PC-3 (cell line): ENCODE results near the gene HS2ST1. TPM values are rescaled to one million over a fixed set of nuclear protein-coding genes. Genes with fewer than 3 reads are reported as not detected.

ENCODE experiments used
- ATAC-seq: fragments of 200-7000 bp; cut with Tn5 transposase; 2 replicates; pipeline ENCODE4 v1.9.1; 2020; ENCODE audit warnings: mild to moderate bottlenecking, moderate library complexity
- BruUV-seq: library from RNA; stranded (reverse); fragments of 400-500 nt; replicated peaks from 2 replicates; lab custom pipeline; 2021; lab: Mats Ljungman, UMichigan
- CTCF ChIA-PET: fragments of 300-600 bp; sonication (Branson Sonifier 250); formaldehyde crosslinking; loops from one replicate; lab custom pipeline; 2022; ENCODE audit warnings: antibody characterized with exemption; lab: Charles Lee
- POLR2A ChIA-PET: fragments of 300-600 bp; sonication (Branson Sonifier 250); formaldehyde crosslinking; loops from one replicate; lab custom pipeline; 2022; ENCODE audit warnings: antibody characterized with exemption; ENCODE audit not compliant: unreplicated experiment; lab: Charles Lee
- DNase-seq: peaks from one replicate; pipeline ENCODE4 v3.0.0-alpha.2; 2015
- H2AFZ ChIP-seq: fragments of 300-600 bp; sonication (generic); 2 replicates; pipeline ENCODE4 v1.6.0; 2016; ENCODE audit warnings: antibody characterized with exemption, low read length
- H3F3A ChIP-seq: fragments of 300-600 bp; sonication (generic); one replicate; pipeline ENCODE4 v1.6.0; 2017; ENCODE audit warnings: antibody characterized with exemption, low read length, control low read depth, mild to moderate bottlenecking; ENCODE audit not compliant: unreplicated experiment
- H3K27ac ChIP-seq: fragments of 300-600 bp; sonication (generic); 2 replicates; pipeline ENCODE4 v1.5.1; 2016; ENCODE audit warnings: mild to moderate bottlenecking, low read length
- H3K27me3 ChIP-seq: fragments of 300-600 bp; sonication (generic); 2 replicates; pipeline ENCODE4 v1.6.1; 2016; ENCODE audit warnings: low read length, mixed read lengths
- H3K36me3 ChIP-seq: fragments of 300-600 bp; sonication (generic); 2 replicates; pipeline ENCODE4 v1.6.1; 2016; ENCODE audit warnings: low read depth, mixed run types, low read length, mixed read lengths
- H3K4me1 ChIP-seq: fragments of 300-600 bp; sonication (generic); 2 replicates; pipeline ENCODE4 v1.5.1; 2016; ENCODE audit warnings: low read length; ENCODE audit not compliant: insufficient read depth
- H3K4me2 ChIP-seq: fragments of 300-600 bp; sonication (generic); 2 replicates; pipeline ENCODE4 v1.6.0; 2016; ENCODE audit warnings: low read length
- H3K4me3 ChIP-seq: fragments of 300-600 bp; sonication (generic); 2 replicates; pipeline ENCODE4 v1.5.1; 2016; ENCODE audit warnings: mild to moderate bottlenecking, low read length, mixed read lengths
- H3K79me2 ChIP-seq: fragments of 300-600 bp; sonication (generic); 2 replicates; pipeline ENCODE4 v1.6.1; 2017; ENCODE audit warnings: low read length, mixed read lengths
- H3K9ac ChIP-seq: fragments of 300-600 bp; sonication (generic); 2 replicates; pipeline ENCODE4 v1.6.0; 2016; ENCODE audit warnings: mild to moderate bottlenecking, low read length
- H3K9me2 ChIP-seq: fragments of 300-600 bp; sonication (generic); replicated peaks from 2 replicates; pipeline ENCODE4 v1.6.1; 2016; ENCODE audit warnings: mixed run types, low read length, mixed read lengths
- H3K9me3 ChIP-seq: fragments of 300-600 bp; sonication (generic); 2 replicates; pipeline ENCODE4 v1.6.1; 2016; ENCODE audit warnings: low read length, mixed read lengths
- H4K20me1 ChIP-seq: fragments of 300-600 bp; sonication (generic); 2 replicates; pipeline ENCODE4 v1.6.1; 2016; ENCODE audit warnings: low read length, mixed read lengths
- CTCF ChIP-seq: fragments of 300-600 bp; sonication (generic); conservative IDR thresholded peaks from 2 replicates; pipeline ENCODE4 v1.5.1; 2017; ENCODE audit warnings: antibody characterized with exemption, low read depth, mild to moderate bottlenecking, low read length
- EZH2 ChIP-seq: fragments of 300-600 bp; sonication (generic); IDR thresholded peaks from one replicate; pipeline ENCODE4 v1.6.1; 2017; ENCODE audit warnings: antibody characterized with exemption, mild to moderate bottlenecking, low read length; ENCODE audit not compliant: unreplicated experiment
- EZH2phosphoT487 ChIP-seq: fragments of 300-600 bp; sonication (generic); IDR thresholded peaks from 2 replicates; pipeline ENCODE4 v1.6.1; 2018; ENCODE audit warnings: mild to moderate bottlenecking, antibody characterized with exemption, low read length, borderline replicate concordance
- intact Hi-C: fragments of 100-400 bp; cut with micrococcal nuclease; formaldehyde crosslinking; loops from 2 replicates; pipeline ENCODE4 v1.9.0; 2023
- total RNA-seq: library from RNA; depleted of rRNA; stranded (reverse); fragments of >200 nt; gene quantifications from 2 replicates; pipeline ENCODE4 v1.2.3, GENCODE V29; 2014

Gene HS2ST1
- total RNA-seq, 1 experiment from 2014 or later, result 15.3 TPM

- Histone ChIP-seq H2AFZ (no peak overlapping the region), H3K4me2 (no peak overlapping the region), H3K4me1 (no peaks in the 10 kb centered on the region), H3K27ac (no peak overlapping the region), H3K36me3 (no peaks in the 10 kb centered on the region), H3K9me2 (no peaks in the 10 kb centered on the region), H3K4me3 (no peak overlapping the region), H3K79me2 (no peaks in the 10 kb centered on the region), H3K9me3 (no peaks in the 10 kb centered on the region), H3F3A (no peaks in the 10 kb centered on the region), H3K9ac (no peak overlapping the region), H3K27me3 (no peaks in the 10 kb centered on the region), H4K20me1 (no peaks in the 10 kb centered on the region)
- ChIA-PET POLR2A (no interaction called here), CTCF (no interaction called here)
- intact Hi-C loops, result no loop called here
- ATAC-seq (no peak), DNase-seq (no peak)
- TF ChIP-seq EZH2phosphoT487 (no peak), CTCF (no peak), EZH2 (no peak)
- no TSS peak for BruUV-seq
Observed at GRCh38 chr1:87072904-87073303, 158.5 kb downstream of the HS2ST1 start.

GRCh38 chr1:87074001-87074795, 159.8 kb downstream of the HS2ST1 start:
- H3K36me3 ChIP-seq, result no peaks in the 10 kb centered on the region
- H3K9me3 ChIP-seq, result no peaks in the 10 kb centered on the region
- no peaks in the 10 kb centered on the region for H3K4me1 ChIP-seq
- H3K4me3 ChIP-seq, result no peak overlapping the region
- intact Hi-C loops, result no loop called here
- H4K20me1 ChIP-seq, result no peaks in the 10 kb centered on the region
- H3F3A ChIP-seq, result no peaks in the 10 kb centered on the region
- BruUV-seq, result no TSS peak
- H3K79me2 ChIP-seq, result no peaks in the 10 kb centered on the region
- ChIA-PET CTCF (interaction anchor here (0.7 kb wide), 1 partner anchor 189 kb away, joined by 3 read pairs; no protein-coding TSS in a partner anchor), POLR2A (no interaction called here)
- TF ChIP-seq EZH2phosphoT487 (no peak), EZH2 (no peak), CTCF (no peak)
- no peaks in the 10 kb centered on the region for H3K9me2 ChIP-seq
- no peaks in the 10 kb centered on the region for H3K27me3 ChIP-seq
- no peak overlapping the region for H3K27ac ChIP-seq
- DNase-seq (no peak), ATAC-seq (no peak)
- H2AFZ ChIP-seq, result no peak overlapping the region
- H3K9ac ChIP-seq, result no peak overlapping the region
- H3K4me2 ChIP-seq, result no peak overlapping the region

DNA sequence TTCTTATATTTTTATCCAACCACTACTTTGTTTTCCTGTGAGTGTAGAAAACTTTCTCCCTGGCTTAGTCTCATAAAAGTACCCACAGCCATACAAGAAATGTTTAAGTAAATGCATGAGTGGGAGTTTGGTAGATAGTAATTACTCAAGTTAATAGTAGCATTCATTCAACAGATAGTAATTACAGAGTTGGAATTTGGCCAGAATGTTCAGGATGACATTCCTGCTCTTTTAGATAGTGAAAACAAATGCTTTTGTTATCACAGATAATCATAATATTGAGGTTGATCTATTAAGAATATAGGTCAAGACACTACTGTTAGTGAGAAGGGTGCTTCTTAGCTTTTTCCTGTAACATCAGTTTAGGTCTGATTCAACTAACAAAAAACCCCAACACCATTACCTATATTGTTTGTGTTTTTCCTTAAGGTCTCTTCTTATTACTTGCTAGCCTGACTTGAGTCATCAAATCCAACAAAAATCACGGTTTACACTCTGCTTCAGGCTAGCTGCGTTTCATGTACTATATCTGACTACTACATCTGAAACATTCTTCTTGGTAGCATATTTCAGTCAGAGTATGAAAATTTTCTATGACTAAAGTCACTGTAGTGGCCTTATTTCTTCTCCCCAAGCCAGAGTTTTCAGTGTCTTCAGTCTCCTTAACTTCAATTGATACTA, 163.7 kb downstream of the HS2ST1 start:
- DNase-seq, result no peak
- TF ChIP-seq EZH2 (no peak), EZH2phosphoT487 (no peak), CTCF (no peak)
- no TSS peak for BruUV-seq
- H4K20me1 ChIP-seq, result no peaks in the 10 kb centered on the region
- no peaks in the 10 kb centered on the region for H3F3A ChIP-seq
- ATAC-seq, result no peak
- H3K9me3 ChIP-seq, result no peaks in the 10 kb centered on the region
- POLR2A ChIA-PET, result no interaction called here
- H3K4me1 ChIP-seq, result no peaks in the 10 kb centered on the region
- CTCF ChIA-PET, result no interaction called here
- no peak overlapping the region for H3K9ac ChIP-seq
- no peaks in the 10 kb centered on the region for H3K36me3 ChIP-seq
- H3K79me2 ChIP-seq, result no peaks in the 10 kb centered on the region
- no peak overlapping the region for H3K27ac ChIP-seq
- H3K4me2 ChIP-seq, result no peak overlapping the region
- H3K4me3 ChIP-seq, result no peak overlapping the region
- H3K9me2 ChIP-seq, result no peaks in the 10 kb centered on the region
- H3K27me3 ChIP-seq, result no peaks in the 10 kb centered on the region
- H2AFZ ChIP-seq, result no peak overlapping the region
- intact Hi-C loops, result no loop called here
